GM12801 (cell line): ENCODE data around the gene GRIN1.

Source experiments
- TF ChIP-seq, protein P1 (sequence below): IDR thresholded peaks from one replicate; pipeline ENCODE4 v1.5.1; 2011; ENCODE audit warnings: control low read depth; ENCODE audit not compliant: insufficient read length; ENCODE audit errors: extremely low read depth

The GRIN1 gene

DNA sequence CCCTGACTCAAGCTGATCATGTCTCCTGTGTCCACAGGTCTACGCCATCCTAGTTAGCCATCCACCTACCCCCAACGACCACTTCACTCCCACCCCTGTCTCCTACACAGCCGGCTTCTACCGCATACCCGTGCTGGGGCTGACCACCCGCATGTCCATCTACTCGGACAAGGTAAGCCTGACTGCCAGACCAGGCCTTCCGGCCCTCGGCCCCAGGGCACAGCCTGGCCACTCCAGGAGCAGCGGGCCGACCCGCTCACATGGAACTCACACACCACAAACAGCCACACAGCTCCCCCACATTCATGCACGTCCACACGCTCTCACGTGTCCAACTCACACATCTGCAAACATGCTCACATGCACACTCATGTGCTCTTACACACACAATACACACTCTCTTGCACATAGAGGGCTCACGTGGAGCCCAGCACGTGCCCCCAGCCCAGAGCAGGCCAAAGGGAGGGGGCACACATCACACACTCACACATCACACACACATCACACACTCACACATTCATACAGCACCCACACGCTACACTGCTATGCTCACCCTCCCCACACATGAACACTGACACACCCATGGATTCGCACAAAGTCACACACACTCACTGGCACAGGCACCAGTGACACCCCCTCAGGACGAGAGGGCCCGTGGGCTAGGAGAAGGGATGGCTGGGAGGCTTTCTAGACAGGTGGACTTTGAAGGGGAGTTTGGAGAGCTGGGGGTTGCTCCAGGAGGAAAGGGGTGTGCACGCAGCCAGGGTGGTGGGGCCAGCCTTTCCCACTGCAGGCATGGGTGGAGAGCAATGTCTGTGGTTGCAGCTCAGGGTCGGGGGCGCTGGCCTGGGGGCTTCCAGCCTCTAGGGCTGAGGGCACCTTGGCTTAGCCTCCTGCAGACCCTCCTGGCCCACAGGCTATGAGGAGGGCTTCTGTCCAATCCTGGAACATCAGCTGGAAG lies 3.3 kb downstream of the GRIN1 start:
- TF ChIP-seq, protein P1, sequence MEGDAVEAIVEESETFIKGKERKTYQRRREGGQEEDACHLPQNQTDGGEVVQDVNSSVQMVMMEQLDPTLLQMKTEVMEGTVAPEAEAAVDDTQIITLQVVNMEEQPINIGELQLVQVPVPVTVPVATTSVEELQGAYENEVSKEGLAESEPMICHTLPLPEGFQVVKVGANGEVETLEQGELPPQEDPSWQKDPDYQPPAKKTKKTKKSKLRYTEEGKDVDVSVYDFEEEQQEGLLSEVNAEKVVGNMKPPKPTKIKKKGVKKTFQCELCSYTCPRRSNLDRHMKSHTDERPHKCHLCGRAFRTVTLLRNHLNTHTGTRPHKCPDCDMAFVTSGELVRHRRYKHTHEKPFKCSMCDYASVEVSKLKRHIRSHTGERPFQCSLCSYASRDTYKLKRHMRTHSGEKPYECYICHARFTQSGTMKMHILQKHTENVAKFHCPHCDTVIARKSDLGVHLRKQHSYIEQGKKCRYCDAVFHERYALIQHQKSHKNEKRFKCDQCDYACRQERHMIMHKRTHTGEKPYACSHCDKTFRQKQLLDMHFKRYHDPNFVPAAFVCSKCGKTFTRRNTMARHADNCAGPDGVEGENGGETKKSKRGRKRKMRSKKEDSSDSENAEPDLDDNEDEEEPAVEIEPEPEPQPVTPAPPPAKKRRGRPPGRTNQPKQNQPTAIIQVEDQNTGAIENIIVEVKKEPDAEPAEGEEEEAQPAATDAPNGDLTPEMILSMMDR: no peak

DNA sequence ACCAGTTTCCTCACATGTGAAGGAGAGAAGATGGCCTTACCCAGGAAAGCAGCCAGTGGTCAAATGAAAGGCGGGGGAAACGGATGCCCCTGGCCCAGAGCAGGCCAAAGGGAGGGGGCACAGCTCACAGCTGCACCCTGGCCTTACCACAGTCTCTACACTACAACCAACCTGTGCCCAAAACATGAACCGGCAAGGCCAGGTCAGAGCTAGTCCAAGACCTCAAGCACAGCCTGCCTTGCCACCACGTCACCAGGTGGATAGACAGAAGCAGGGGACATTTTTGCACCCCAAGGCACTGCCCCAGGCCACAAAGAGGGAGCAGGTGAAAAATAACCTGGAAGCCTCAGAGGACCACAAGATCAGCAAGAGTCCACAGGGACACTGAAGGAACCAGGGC lies 4.5 kb downstream of the GRIN1 start:
- TF ChIP-seq, protein P1: no peak

DNA sequence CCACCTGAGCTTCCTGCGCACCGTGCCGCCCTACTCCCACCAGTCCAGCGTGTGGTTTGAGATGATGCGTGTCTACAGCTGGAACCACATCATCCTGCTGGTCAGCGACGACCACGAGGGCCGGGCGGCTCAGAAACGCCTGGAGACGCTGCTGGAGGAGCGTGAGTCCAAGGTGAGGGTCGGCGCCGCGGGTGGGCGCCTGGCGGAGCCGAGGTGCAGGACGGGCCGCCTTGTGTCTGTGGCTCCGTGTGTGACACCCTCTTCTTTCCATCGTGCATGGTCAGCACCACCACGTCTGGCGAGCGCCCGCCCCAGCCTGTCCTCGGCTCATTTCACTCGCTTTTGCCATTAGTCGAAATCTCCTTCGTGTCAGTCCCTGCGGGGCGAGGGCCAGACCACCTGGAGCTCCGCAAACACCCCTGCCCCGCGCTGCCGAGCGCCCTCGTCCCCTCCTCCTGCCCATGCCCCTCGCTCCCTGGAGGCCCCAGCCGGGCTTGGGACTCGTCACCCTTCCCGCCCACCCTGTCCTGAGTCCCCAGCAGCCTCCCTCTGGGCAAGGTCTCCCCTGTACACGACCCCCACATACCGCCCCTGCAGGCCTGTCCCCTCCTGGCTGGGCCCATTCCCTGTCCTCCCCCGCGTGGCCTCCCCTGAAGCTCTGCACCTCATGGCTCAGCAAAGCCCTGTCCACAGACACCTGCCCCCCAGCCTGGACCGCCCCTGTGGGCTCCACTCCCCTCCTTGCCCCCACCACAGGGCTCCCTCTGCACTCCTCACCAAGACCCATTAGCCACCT lies 7.0 kb downstream of the GRIN1 start:
- TF ChIP-seq, protein P1: no peak

DNA sequence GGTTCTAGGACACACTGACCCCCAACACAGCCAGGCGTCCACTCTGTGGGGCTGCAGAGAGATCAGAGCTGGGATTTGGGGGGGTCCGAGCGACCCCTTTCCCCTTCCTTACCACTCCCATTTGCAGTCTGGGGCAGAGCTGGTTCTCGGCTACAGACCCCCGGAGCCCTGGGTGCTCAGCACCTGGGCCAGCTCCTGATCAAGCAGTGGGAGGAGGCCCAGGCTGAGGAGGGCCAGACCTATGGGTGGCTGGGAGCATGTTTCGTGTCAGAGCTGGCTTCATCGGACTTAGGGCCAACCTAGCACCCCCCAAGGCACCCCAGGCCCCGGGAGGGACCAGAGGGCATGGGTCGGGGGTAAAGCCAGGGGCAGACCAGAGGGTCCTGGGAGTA lies 7.6 kb downstream of the GRIN1 start:
- TF ChIP-seq, protein P1: no peak

DNA sequence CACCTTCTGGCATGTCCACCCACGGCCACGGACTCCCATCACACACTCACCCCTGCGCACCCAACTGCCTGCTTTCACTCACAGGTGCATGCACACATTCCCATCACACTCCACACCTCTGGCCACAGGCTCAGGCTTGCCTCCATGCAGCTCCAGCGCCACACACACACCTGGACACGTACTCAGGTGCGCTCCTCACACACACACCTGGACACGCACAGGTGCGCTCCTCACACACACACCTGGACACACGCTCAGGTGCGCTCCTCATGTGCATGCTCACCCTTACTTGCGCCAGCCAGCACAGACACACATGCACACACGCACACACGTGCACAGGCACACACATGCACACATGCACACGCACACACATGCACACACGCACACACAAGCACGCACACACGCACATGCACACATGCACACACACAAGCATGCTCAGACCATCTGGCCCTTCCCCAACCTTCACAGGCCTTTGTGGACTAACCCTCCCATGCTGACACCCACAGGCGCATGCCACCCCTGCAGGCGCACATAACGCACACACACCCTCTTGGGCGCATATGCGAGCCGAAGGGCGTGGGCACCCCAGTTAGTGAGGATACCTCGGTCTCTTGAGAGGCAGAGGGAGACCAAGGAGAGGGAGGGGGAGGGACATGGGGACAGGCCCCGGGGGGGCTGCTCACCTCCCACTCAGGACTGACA lies 8.3 kb downstream of the GRIN1 start:
- TF ChIP-seq, protein P1: no peak

DNA sequence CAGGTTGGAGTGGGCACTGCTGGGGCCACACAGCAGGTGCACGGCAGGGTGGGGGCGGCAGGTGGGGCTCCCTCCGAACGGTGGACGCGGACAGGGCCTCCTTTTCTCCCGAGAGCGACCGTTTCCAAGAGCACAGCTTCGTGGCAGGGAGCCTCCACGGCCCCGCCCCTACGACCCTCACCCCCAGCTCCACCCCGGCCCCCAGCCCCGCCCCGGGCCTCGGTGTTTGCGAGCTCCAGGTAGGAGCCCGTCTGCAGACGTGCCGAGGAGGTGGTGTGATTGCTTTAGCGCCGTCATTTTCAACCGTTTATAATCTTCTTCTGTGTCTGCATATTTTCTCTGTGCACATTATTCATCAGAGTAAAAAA lies 8.8 kb downstream of the GRIN1 start:
- TF ChIP-seq, protein P1: no peak

DNA sequence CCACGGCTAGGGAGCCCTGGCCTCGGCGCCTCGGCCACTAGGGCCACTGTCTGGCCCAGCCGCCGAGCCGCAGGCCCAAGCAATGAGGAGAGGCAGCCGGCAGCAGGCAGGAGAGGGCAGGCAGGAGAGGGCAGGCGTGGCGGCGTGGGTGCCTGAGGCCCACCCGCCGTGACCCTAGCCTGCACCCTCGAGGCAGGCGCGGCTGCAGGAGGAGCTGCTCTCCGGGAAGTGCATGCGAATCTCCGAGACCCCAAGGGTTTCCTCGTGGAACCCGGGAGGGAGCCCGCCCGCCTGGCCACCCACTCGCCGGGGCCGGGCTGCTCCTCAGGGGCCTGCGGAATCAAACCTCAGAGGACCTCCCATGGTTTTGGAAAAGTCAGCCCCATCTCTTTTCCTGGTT lies 9.3 kb downstream of the GRIN1 start:
- TF ChIP-seq, protein P1: no peak
